GM12878 (cell line): ENCODE data around the gene ADSS2. TPM values are rescaled to one million over a fixed set of nuclear protein-coding genes. Genes with fewer than 3 reads are reported as not detected.

Source experiments
- ATAC-seq: fragments of 200-7000 bp; cut with Tn5 transposase; 3 replicates; pipeline ENCODE4 v1.9.1; 2020; ENCODE audit warnings: mild to moderate bottlenecking, moderate library complexity
- BruUV-seq: library from RNA; stranded (reverse); fragments of 400-500 nt; replicated peaks from 2 replicates; lab custom pipeline; 2021; lab: Mats Ljungman, UMichigan
- CTCF ChIA-PET: fragments of 300-600 bp; sonication (Branson Sonifier 250); formaldehyde crosslinking; extraction: SDS; loops from one replicate; lab custom pipeline; 2021; ENCODE audit warnings: inconsistent platforms; lab: Yijun Ruan, JAX
- POLR2A ChIA-PET: fragments of 350-600 bp; formaldehyde crosslinking; extraction: SDS; loops from one replicate; lab custom pipeline; 2021; ENCODE audit warnings: inconsistent platforms; lab: Charles Lee
- RAD21 ChIA-PET: fragments of 300-600 bp; sonication (Branson Sonifier 250); formaldehyde crosslinking; loops from one replicate; lab custom pipeline; 2023; ENCODE audit warnings: antibody characterized with exemption; ENCODE audit not compliant: unreplicated experiment; lab: Charles Lee
- SMC1A ChIA-PET: fragments of 300-600 bp; sonication (Branson Sonifier 250); formaldehyde crosslinking; loops from one replicate; lab custom pipeline; 2023; ENCODE audit not compliant: unreplicated experiment, uncharacterized antibody; lab: Charles Lee
- DNase-seq: peaks from one replicate; pipeline ENCODE4 v3.0.0-alpha.2; 2011; ENCODE audit warnings: low read depth, low spot score
- FAIRE-seq: peaks from 3 replicates; lab custom pipeline; 2011; peaks lifted over from hg19 to GRCh38; lab: Jason Lieb, UNC
- H2AFZ ChIP-seq: 2 replicates; pipeline ENCODE4 v1.6.0; 2011; ENCODE audit warnings: low read depth, low read length, control low read depth; ENCODE audit not compliant: control insufficient read depth
- H3K27ac ChIP-seq: 2 replicates; pipeline ENCODE4 v1.5.1; 2011; ENCODE audit warnings: control low read depth; ENCODE audit not compliant: control insufficient read depth, insufficient read depth
- H3K27me3 ChIP-seq, 2 experiments: replicated peaks in 1 of 2; 2 replicates each; pipeline versions ENCODE4 v1.6.0 to v1.6.1; 2011; ENCODE audit warnings: low read length in 1 of 2; ENCODE audit not compliant: control insufficient read depth in 2 of 2, insufficient read depth in 2 of 2
- H3K36me3 ChIP-seq, 2 experiments: 2 replicates each; pipeline ENCODE4 v1.5.1; 2011; ENCODE audit warnings: low read length in 1 of 2; ENCODE audit not compliant: control insufficient read depth in 2 of 2, insufficient read depth in 2 of 2
- H3K4me1 ChIP-seq: 2 replicates; pipeline ENCODE4 v1.6.1; 2011; ENCODE audit warnings: mild to moderate bottlenecking, low read length, moderate library complexity, mixed read lengths; ENCODE audit not compliant: control insufficient read depth, insufficient read depth
- H3K4me2 ChIP-seq: 2 replicates; pipeline ENCODE4 v1.6.0; 2011; ENCODE audit warnings: control low read depth; ENCODE audit not compliant: control insufficient read depth, insufficient read depth
- H3K4me3 ChIP-seq: fragments of 200-600 bp; sonication (generic); 2 replicates; pipeline ENCODE4 v1.5.1; 2016
- H3K79me2 ChIP-seq: 2 replicates; pipeline ENCODE4 v1.6.0; 2011; ENCODE audit warnings: low read length; ENCODE audit not compliant: control insufficient read depth, insufficient read depth
- H3K9ac ChIP-seq: 2 replicates; pipeline ENCODE4 v1.8.0; 2011; ENCODE audit warnings: low read length, control low read depth, mixed read lengths; ENCODE audit not compliant: control insufficient read depth, insufficient read depth
- H3K9me3 ChIP-seq: replicated peaks from 3 replicates; pipeline ENCODE4 v1.5.1; 2011; ENCODE audit warnings: mild to moderate bottlenecking, low read length; ENCODE audit not compliant: control insufficient read depth, insufficient read depth
- H4K20me1 ChIP-seq: 2 replicates; pipeline ENCODE4 v1.6.0; 2011; ENCODE audit not compliant: control insufficient read depth, insufficient read depth
- CHD2 ChIP-seq: IDR thresholded peaks from 2 replicates; pipeline ENCODE4 v1.6.1; 2011; ENCODE audit warnings: low read depth, low read length, improper control_type of control experiment, borderline replicate concordance
- E2F4 ChIP-seq: IDR thresholded peaks from 2 replicates; pipeline ENCODE4 v1.6.1; 2012; ENCODE audit warnings: low read depth, low read length, improper control_type of control experiment
- KAT2A ChIP-seq: conservative IDR thresholded peaks from 2 replicates; pipeline ENCODE4 v1.6.1; 2011; ENCODE audit warnings: low read depth, low read length; ENCODE audit not compliant: control insufficient read depth
- NFYA ChIP-seq: IDR thresholded peaks from 2 replicates; pipeline ENCODE4 v1.6.1; 2011; ENCODE audit warnings: low read depth, mild to moderate bottlenecking, low read length, improper control_type of control experiment, borderline replicate concordance
- SREBF2 ChIP-seq: IDR thresholded peaks from 2 replicates; pipeline ENCODE4 v1.6.1; 2012; ENCODE audit warnings: mild to moderate bottlenecking, low read length
- ZBTB4 ChIP-seq: fragments of 450-650 bp; formaldehyde crosslinking; IDR thresholded peaks from 2 replicates; pipeline ENCODE4 v1.4.0; 2022; ENCODE audit warnings: mild to moderate bottlenecking, moderate library complexity
- ZNF687 ChIP-seq: fragments of 450-650 bp; IDR thresholded peaks from 2 replicates; pipeline ENCODE4 v1.6.1; 2017; ENCODE audit warnings: mild to moderate bottlenecking, moderate library complexity
- WGBS: methylation state at CpG from one replicate; pipeline ENCODE4 v1.1.6; 2016; ENCODE audit warnings: low lambda C conversion rate; ENCODE audit not compliant: insufficient replicate concordance, insufficient coverage; ENCODE audit errors: missing lambda C conversion rate; 5-methylcytosine and 5-hydroxymethylcytosine counted together
- in situ Hi-C: fragments of 300-500 bp; cut with MboI; formaldehyde crosslinking; loops from 9 replicates; pipeline ENCODE4 v1.14.3; 2018; ENCODE audit warnings: mixed read lengths
- intact Hi-C: fragments of 100-400 bp; cut with micrococcal nuclease; formaldehyde crosslinking; loops from one replicate; pipeline ENCODE4 v1.14.2; 2022; ENCODE audit not compliant: unreplicated experiment
- polyA plus RNA-seq, 11 experiments: library from polyadenylated mRNA; depleted of rRNA in 4 of 11; unstranded in 6 of 11; stranded (reverse) in 5 of 11; fragments of >200 nt; fragmentation: Nextera tagmentation in 4 of 11; fragmentation: Illumina TruSeq in 1 of 11; extraction: Ambion mirVana in 4 of 11; extraction: Trizol in 1 of 11; gene quantifications; 1 replicate in 1 of 11; 2 replicates in 10 of 11; pipeline versions ENCODE4 v1.2.1 to v1.2.3, GENCODE V29; 2011 to 2016; ENCODE audit warnings: inconsistent platforms in 2 of 11, missing spikeins in 2 of 11, low read depth in 1 of 11
- total RNA-seq, 4 experiments: library from RNA; depleted of rRNA in 3 of 4; stranded (reverse); fragments of >200 nt in 3 of 4; fragmentation: Illumina TruSeq in 1 of 4; extraction: Trizol in 1 of 4; gene quantifications; 2 replicates each; pipeline versions ENCODE4 v1.2.1 to v1.2.3, GENCODE V29; 2013 to 2021

Gene ADSS2
- total and polyA plus RNA-seq, 10 of the 15 experiments (the other 5 are each of a cell fraction or from before 2014, with no cell fraction given): 8.1 to 49.3 (median 40.6) TPM

GRCh38 chr1:244447552-244447951 lies 4.2 kb downstream of the ADSS2 start:
- ChIA-PET RAD21 (interaction anchor here (1.0 kb wide), 1 partner anchor 41 kb away, joined by 4 read pairs; no protein-coding TSS in a partner anchor), CTCF (interaction anchor here (0.6 to 1.0 kb wide), 3 partner anchors 32 to 93 kb away, joined by 3 to 4 read pairs (median 3); no protein-coding TSS in a partner anchor), POLR2A (interaction anchor here (1.3 to 1.4 kb wide), 2 partner anchors 9 to 13 kb away, joined by 3 read pairs; no protein-coding TSS in a partner anchor), SMC1A (interaction anchor here (1.2 to 1.8 kb wide), 4 partner anchors 20 to 148 kb away, joined by 3 to 6 read pairs (median 3); no protein-coding TSS in a partner anchor)
- TF ChIP-seq NFYA: no peak
- no peak for TF ChIP-seq KAT2A
- TF ChIP-seq ZBTB4: no peak
- TF ChIP-seq SREBF2: no peak
- TF ChIP-seq CHD2: no peak
- no peak for TF ChIP-seq ZNF687
- TF ChIP-seq E2F4: no peak
- peaks cover 0 to 6% of the 10 kb centered on the region in 2 experiments; a peak in 1 of 4 replicates for H3K36me3 ChIP-seq
- no peaks in the 10 kb centered on the region for H3K9me3 ChIP-seq
- no TSS peak for BruUV-seq
- no peak overlapping the region for H3K27ac ChIP-seq
- in situ Hi-C loops: no loop called here
- H2AFZ ChIP-seq: no peak overlapping the region
- peak overlapping the region; percentile 46 for H3K4me2 ChIP-seq
- H3K9ac ChIP-seq: no peak overlapping the region
- intact Hi-C loops: loop anchor here (5.0 kb wide), 1 partner anchor 40 kb away; no protein-coding TSS in a partner anchor
- H3K4me3 ChIP-seq: no peak overlapping the region; the same call in 1 of the 2 replicates
- ATAC-seq (no peak), FAIRE-seq (no peak), DNase-seq (no peak)
- H3K79me2 ChIP-seq: peaks cover 86% of the 10 kb centered on the region
- H3K4me1 ChIP-seq: peaks cover 4% of the 10 kb centered on the region; the same call in 1 of the 2 replicates
- no peaks in the 10 kb centered on the region for H4K20me1 ChIP-seq
- WGBS: 98% methylated on average over 2 of the region's 2 CpGs
- H3K27me3 ChIP-seq: no peaks in the 10 kb centered on the region
